GM19239 (cell line): ENCODE measurements around the gene CDC14A.
A peak's percentile ranks its signal among the peaks of the same experiment; 100 is the strongest.
"Not testable (repeated sequence)": the region's sequence is repeated elsewhere in the genome, so short reads cannot be mapped to it uniquely, and the experiment has no call there.

Experiments
- DNase-seq: peaks from one replicate; pipeline ENCODE4 v3.0.0; 2011; ENCODE audit warnings: low spot score; ENCODE audit not compliant: insufficient read length
- FAIRE-seq: peaks from 2 replicates; lab custom pipeline; 2011; peaks lifted over from hg19 to GRCh38; lab: Jason Lieb, UNC

Gene CDC14A

GRCh38 chr1:100395913-100396312 lies 43.6 kb downstream of the CDC14A start:
- FAIRE-seq = no peak
- no peak for DNase-seq

GRCh38 chr1:100396651-100397050 lies 44.3 kb downstream of the CDC14A start:
- DNase-seq = no peak
- no peak for FAIRE-seq

GRCh38 chr1:100397681-100398080 lies 45.4 kb downstream of the CDC14A start:
- DNase-seq (no peak), FAIRE-seq (no peak)

- FAIRE-seq (no peak), DNase-seq (no peak)
Measured at GRCh38 chr1:100398648-100399047, 46.3 kb downstream of the CDC14A start.

GRCh38 chr1:100400404-100400803 lies 48.1 kb downstream of the CDC14A start:
- peak; percentile 90 for FAIRE-seq
- DNase-seq = no peak

- DNase-seq (no peak), FAIRE-seq (no peak)
Measured at GRCh38 chr1:100404821-100405220, 52.5 kb downstream of the CDC14A start.

- not testable (repeated sequence) for DNase-seq, FAIRE-seq
Measured at GRCh38 chr1:100405902-100406301, 53.6 kb downstream of the CDC14A start.

- FAIRE-seq, DNase-seq: not testable (repeated sequence)
Measured at GRCh38 chr1:100407390-100407789, 55.1 kb downstream of the CDC14A start.

- FAIRE-seq = no peak
- DNase-seq = no peak
Measured at GRCh38 chr1:100411019-100411418, 58.7 kb downstream of the CDC14A start.

- no peak for DNase-seq
- no peak for FAIRE-seq
Measured at GRCh38 chr1:100411574-100411973, 59.3 kb downstream of the CDC14A start.

GRCh38 chr1:100413035-100413434 lies 60.7 kb downstream of the CDC14A start:
- FAIRE-seq (no peak), DNase-seq (no peak)

GRCh38 chr1:100414693-100415497 lies 62.6 kb downstream of the CDC14A start:
- DNase-seq (no peak), FAIRE-seq (peak; percentile 74)

- DNase-seq = no peak
- FAIRE-seq = no peak
Measured at GRCh38 chr1:100415498-100415778, 63.1 kb downstream of the CDC14A start.

GRCh38 chr1:100419072-100419471 lies 66.8 kb downstream of the CDC14A start:
- no peak for FAIRE-seq
- DNase-seq = no peak

GRCh38 chr1:100422065-100422464 lies 69.8 kb downstream of the CDC14A start:
- no peak for FAIRE-seq
- no peak for DNase-seq

GRCh38 chr1:100423832-100424337 lies 71.6 kb downstream of the CDC14A start:
- no peak for DNase-seq
- FAIRE-seq = peak; percentile 53

- DNase-seq (no peak), FAIRE-seq (no peak)
Measured at GRCh38 chr1:100428160-100428559, 75.9 kb downstream of the CDC14A start.

- FAIRE-seq = no peak
- no peak for DNase-seq
Measured at GRCh38 chr1:100430325-100430756, 78.0 kb downstream of the CDC14A start.

- no peak for DNase-seq
- peak; percentile 44 for FAIRE-seq
Measured at GRCh38 chr1:100431954-100432353, 79.6 kb downstream of the CDC14A start.

- DNase-seq = no peak
- FAIRE-seq = no peak
Measured at GRCh38 chr1:100433563-100433962, 81.3 kb downstream of the CDC14A start.

GRCh38 chr1:100434831-100435230 lies 82.5 kb downstream of the CDC14A start:
- FAIRE-seq (no peak), DNase-seq (no peak)

- no peak for DNase-seq
- no peak for FAIRE-seq
Measured at GRCh38 chr1:100438375-100438774, 86.1 kb downstream of the CDC14A start.
